Endothelial cell of umbilical vein (primary cell): ENCODE results near the gene CLASP2. TPM values are rescaled to one million over a fixed set of nuclear protein-coding genes. Genes with fewer than 3 reads are reported as not detected.

ENCODE experiments used
- BruUV-seq: library from RNA; stranded (reverse); fragments of 400-500 nt; replicated peaks from 2 replicates; lab custom pipeline; 2021; lab: Mats Ljungman, UMichigan
- CTCF ChIA-PET: fragments of 300-600, 350-600 bp; sonication (Branson Sonifier 250); formaldehyde crosslinking; loops from one replicate; lab custom pipeline; 2021; ENCODE audit warnings: antibody characterized with exemption, inconsistent platforms; lab: Charles Lee
- POLR2A ChIA-PET: fragments of 300-600, 350-600 bp; sonication (Branson Sonifier 250); formaldehyde crosslinking; loops from one replicate; lab custom pipeline; 2021; ENCODE audit warnings: antibody characterized with exemption, inconsistent platforms; lab: Charles Lee
- DNase-seq: peaks from one replicate; pipeline ENCODE4 v3.0.0-alpha.2; 2011; ENCODE audit warnings: low read depth, low spot score
- FAIRE-seq: peaks from 2 replicates; lab custom pipeline; 2011; peaks lifted over from hg19 to GRCh38; lab: Jason Lieb, UNC
- H2AFZ ChIP-seq: 2 replicates; pipeline ENCODE4 v1.6.0; 2012; ENCODE audit warnings: low read depth, low read length, control low read depth, inconsistent platforms
- H3K27ac ChIP-seq: 2 replicates; pipeline ENCODE4 v1.5.1; 2011; ENCODE audit warnings: low read depth, mild to moderate bottlenecking, control low read depth, low read length, moderate library complexity; ENCODE audit not compliant: insufficient read depth
- H3K27me3 ChIP-seq, 2 experiments: 2 replicates each; pipeline versions ENCODE4 v1.6.0 to v1.6.1; 2011; ENCODE audit warnings: low read length in 2 of 2, mixed read lengths in 1 of 2; ENCODE audit not compliant: control insufficient read depth in 2 of 2, insufficient read depth in 2 of 2
- H3K36me3 ChIP-seq, 2 experiments: 2 replicates in 1 of 2; 3 replicates in 1 of 2; pipeline ENCODE4 v1.5.1; 2011; ENCODE audit warnings: low read length in 2 of 2, mild to moderate bottlenecking in 1 of 2, moderate library complexity in 1 of 2; ENCODE audit not compliant: control insufficient read depth in 2 of 2, insufficient read depth in 2 of 2; ENCODE audit errors: extremely low read depth in 1 of 2
- H3K4me1 ChIP-seq: 3 replicates; pipeline ENCODE4 v1.5.1; 2011; ENCODE audit warnings: mild to moderate bottlenecking, low read length; ENCODE audit not compliant: control insufficient read depth, insufficient read depth; ENCODE audit errors: extremely low read depth
- H3K4me2 ChIP-seq: 2 replicates; pipeline ENCODE4 v1.6.1; 2011; ENCODE audit warnings: low read length, control low read depth, mixed read lengths; ENCODE audit not compliant: insufficient read depth
- H3K4me3 ChIP-seq, 3 experiments: fragments of 200-600 bp in 1 of 3; sonication (generic), shearing (Covaris generic) in 1 of 3; replicated peaks in 1 of 3; 2 replicates each; pipeline ENCODE4 v1.5.1; 2011 to 2016; ENCODE audit warnings: control low read depth in 3 of 3, low read length in 3 of 3, mild to moderate bottlenecking in 2 of 3, inconsistent platforms in 1 of 3, low read depth in 1 of 3, moderate library complexity in 1 of 3; ENCODE audit not compliant: insufficient read depth in 1 of 3
- H3K79me2 ChIP-seq: 2 replicates; pipeline ENCODE4 v1.6.0; 2012; ENCODE audit warnings: low read length, inconsistent platforms; ENCODE audit not compliant: control insufficient read depth, insufficient read depth
- H3K9ac ChIP-seq: replicated peaks from 2 replicates; pipeline ENCODE3; 2011; ENCODE audit warnings: low read length, control low read depth; ENCODE audit not compliant: insufficient read depth; ENCODE audit errors: extremely low read depth
- H3K9me1 ChIP-seq: replicated peaks from 3 replicates; pipeline ENCODE4 v1.6.0; 2011; ENCODE audit warnings: mild to moderate bottlenecking, low read length; ENCODE audit not compliant: control insufficient read depth, insufficient read depth; ENCODE audit errors: extremely low read depth
- H3K9me3 ChIP-seq: replicated peaks from 2 replicates; pipeline ENCODE4 v1.5.1; 2012; ENCODE audit warnings: low read length, inconsistent platforms; ENCODE audit not compliant: control insufficient read depth, insufficient read depth
- H4K20me1 ChIP-seq: replicated peaks from 2 replicates; pipeline ENCODE3; 2011; ENCODE audit warnings: mild to moderate bottlenecking, low read length; ENCODE audit not compliant: control insufficient read depth, insufficient read depth; ENCODE audit errors: extremely low read depth
- EZH2 ChIP-seq: IDR thresholded peaks from 2 replicates; pipeline ENCODE4 v1.6.1; 2012; ENCODE audit warnings: borderline replicate concordance, low read depth, mild to moderate bottlenecking, moderate library complexity, low read length, inconsistent platforms; ENCODE audit not compliant: severe bottlenecking
- FOS ChIP-seq: IDR thresholded peaks from 2 replicates; pipeline ENCODE4 v1.6.1; 2011; ENCODE audit warnings: mild to moderate bottlenecking, low read length, moderate library complexity, borderline replicate concordance; ENCODE audit not compliant: insufficient read depth
- GATA2 ChIP-seq: IDR thresholded peaks from 2 replicates; pipeline ENCODE4 v1.7.0; 2011; ENCODE audit warnings: low read depth, mild to moderate bottlenecking, moderate library complexity, mixed read lengths, low read length; ENCODE audit not compliant: insufficient read length, insufficient read depth
- JUN ChIP-seq: IDR thresholded peaks from 2 replicates; pipeline ENCODE4 v1.6.1; 2011; ENCODE audit warnings: borderline replicate concordance, low read depth; ENCODE audit not compliant: insufficient read length, insufficient read depth
- MAX ChIP-seq: IDR thresholded peaks from 2 replicates; pipeline ENCODE4 v1.6.1; 2011; ENCODE audit not compliant: insufficient read depth, insufficient read length
- MYC ChIP-seq: IDR thresholded peaks from one replicate; pipeline ENCODE4 v1.6.1; 2011; ENCODE audit warnings: mild to moderate bottlenecking, low read depth, low read length
- POLR2A ChIP-seq: IDR thresholded peaks from 2 replicates; pipeline ENCODE4 v1.6.1; 2012; ENCODE audit warnings: low read depth, mild to moderate bottlenecking, control low read depth, low read length
- POLR2AphosphoS5 ChIP-seq: IDR thresholded peaks from 2 replicates; pipeline ENCODE4 v1.6.1; 2012; ENCODE audit warnings: low read depth, mild to moderate bottlenecking, control low read depth, low read length, moderate library complexity; ENCODE audit not compliant: insufficient read depth
- dilution Hi-C: fragments of 300-500 bp; cut with MboI; formaldehyde crosslinking; loops from one replicate; pipeline ENCODE4 v1.15.0; 2019; ENCODE audit warnings: low sequenced_read_pairs; ENCODE audit not compliant: extremely low pct_ligation_motif_present
- intact Hi-C: fragments of 100-400 bp; cut with micrococcal nuclease; formaldehyde crosslinking; loops from one replicate; pipeline ENCODE4 v1.10.0; 2022
- polyA plus RNA-seq, 4 experiments: library from polyadenylated mRNA; depleted of rRNA in 3 of 4; stranded (reverse) in 3 of 4; unstranded in 1 of 4; fragments of >200 nt; gene quantifications; 2 replicates each; pipeline versions ENCODE4 v1.2.1 to v1.2.3, GENCODE V29; 2011 to 2012; ENCODE audit warnings: missing spikeins in 1 of 4
- total RNA-seq: library from RNA; stranded (reverse); gene quantifications from 2 replicates; pipeline ENCODE4 v1.2.3, GENCODE V29; 2021
- TF ChIP-seq, protein P1 (sequence below), 2 donors: IDR thresholded peaks; 1 replicate in 1 of 2; 2 replicates in 1 of 2; pipeline ENCODE4 v1.5.1; 2011; ENCODE audit warnings: low read length in 2 of 2, mild to moderate bottlenecking in 2 of 2, moderate library complexity in 2 of 2, control low read depth in 1 of 2, inconsistent platforms in 1 of 2, low read depth in 1 of 2; ENCODE audit not compliant: insufficient read depth in 1 of 2; ENCODE audit errors: extremely low read depth in 1 of 2

The CLASP2 gene
- total and polyA plus RNA-seq, 2 donors (not counting 3 experiments of a cell fraction or from before 2014, with no cell fraction given) = 15.0 to 55.0 TPM

DNA sequence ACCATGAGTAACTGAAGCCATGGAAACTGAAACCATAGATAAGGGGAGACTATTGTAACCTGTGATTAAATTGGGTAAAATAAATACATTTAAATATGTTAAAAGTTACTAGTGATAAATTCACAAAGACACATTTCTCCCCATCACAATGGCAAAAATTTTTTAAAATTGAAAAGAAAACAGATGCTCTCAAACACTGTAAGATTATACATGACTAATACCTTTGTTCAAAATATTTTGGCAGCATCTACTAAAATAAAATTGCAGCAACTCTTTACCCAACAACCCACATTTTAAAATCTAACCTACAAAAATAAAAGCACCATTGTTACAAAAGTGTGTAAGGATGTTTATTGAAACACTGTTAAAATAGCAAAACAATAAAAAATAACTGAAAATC lies 93.3 kb downstream of the CLASP2 start:
- POLR2A ChIA-PET = no interaction called here
- no peaks in the 10 kb centered on the region for H4K20me1 ChIP-seq
- dilution Hi-C loops (no loop called here), intact Hi-C loops (no loop called here)
- H3K4me2 ChIP-seq = no peak overlapping the region
- no peak for FAIRE-seq
- no peak overlapping the region for H3K9ac ChIP-seq
- no peak overlapping the region for H3K4me3 ChIP-seq
- no peaks in the 10 kb centered on the region for H3K9me1 ChIP-seq
- CTCF ChIA-PET = no interaction called here
- peaks cover 0 to 2% of the 10 kb centered on the region in 2 experiments for H3K36me3 ChIP-seq
- DNase-seq = no peak
- H3K4me1 ChIP-seq = no peaks in the 10 kb centered on the region
- BruUV-seq = no TSS peak
- no peaks in the 10 kb centered on the region for H3K27me3 ChIP-seq
- no peaks in the 10 kb centered on the region for H3K79me2 ChIP-seq
- no peak for TF ChIP-seq EZH2
- TF ChIP-seq, protein P1, sequence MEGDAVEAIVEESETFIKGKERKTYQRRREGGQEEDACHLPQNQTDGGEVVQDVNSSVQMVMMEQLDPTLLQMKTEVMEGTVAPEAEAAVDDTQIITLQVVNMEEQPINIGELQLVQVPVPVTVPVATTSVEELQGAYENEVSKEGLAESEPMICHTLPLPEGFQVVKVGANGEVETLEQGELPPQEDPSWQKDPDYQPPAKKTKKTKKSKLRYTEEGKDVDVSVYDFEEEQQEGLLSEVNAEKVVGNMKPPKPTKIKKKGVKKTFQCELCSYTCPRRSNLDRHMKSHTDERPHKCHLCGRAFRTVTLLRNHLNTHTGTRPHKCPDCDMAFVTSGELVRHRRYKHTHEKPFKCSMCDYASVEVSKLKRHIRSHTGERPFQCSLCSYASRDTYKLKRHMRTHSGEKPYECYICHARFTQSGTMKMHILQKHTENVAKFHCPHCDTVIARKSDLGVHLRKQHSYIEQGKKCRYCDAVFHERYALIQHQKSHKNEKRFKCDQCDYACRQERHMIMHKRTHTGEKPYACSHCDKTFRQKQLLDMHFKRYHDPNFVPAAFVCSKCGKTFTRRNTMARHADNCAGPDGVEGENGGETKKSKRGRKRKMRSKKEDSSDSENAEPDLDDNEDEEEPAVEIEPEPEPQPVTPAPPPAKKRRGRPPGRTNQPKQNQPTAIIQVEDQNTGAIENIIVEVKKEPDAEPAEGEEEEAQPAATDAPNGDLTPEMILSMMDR (IDR thresholded peaks at IDR 0.05; ENCODE audit: extremely low read depth in 1 of 2, insufficient read depth in 1 of 2, low read depth in 1 of 2, low read length in 2 of 2) = no peak
- TF ChIP-seq POLR2AphosphoS5 = no peak
- no peak for TF ChIP-seq JUN
- no peak for TF ChIP-seq MYC
- TF ChIP-seq POLR2A = no peak
- no peak for TF ChIP-seq GATA2
- TF ChIP-seq FOS = no peak
- TF ChIP-seq MAX = no peak
- no peaks in the 10 kb centered on the region for H3K9me3 ChIP-seq
- no peak overlapping the region for H3K27ac ChIP-seq
- no peak overlapping the region for H2AFZ ChIP-seq
